ENCODE measurements around the gene SORBS1.

SORBS1 gene

DNA sequence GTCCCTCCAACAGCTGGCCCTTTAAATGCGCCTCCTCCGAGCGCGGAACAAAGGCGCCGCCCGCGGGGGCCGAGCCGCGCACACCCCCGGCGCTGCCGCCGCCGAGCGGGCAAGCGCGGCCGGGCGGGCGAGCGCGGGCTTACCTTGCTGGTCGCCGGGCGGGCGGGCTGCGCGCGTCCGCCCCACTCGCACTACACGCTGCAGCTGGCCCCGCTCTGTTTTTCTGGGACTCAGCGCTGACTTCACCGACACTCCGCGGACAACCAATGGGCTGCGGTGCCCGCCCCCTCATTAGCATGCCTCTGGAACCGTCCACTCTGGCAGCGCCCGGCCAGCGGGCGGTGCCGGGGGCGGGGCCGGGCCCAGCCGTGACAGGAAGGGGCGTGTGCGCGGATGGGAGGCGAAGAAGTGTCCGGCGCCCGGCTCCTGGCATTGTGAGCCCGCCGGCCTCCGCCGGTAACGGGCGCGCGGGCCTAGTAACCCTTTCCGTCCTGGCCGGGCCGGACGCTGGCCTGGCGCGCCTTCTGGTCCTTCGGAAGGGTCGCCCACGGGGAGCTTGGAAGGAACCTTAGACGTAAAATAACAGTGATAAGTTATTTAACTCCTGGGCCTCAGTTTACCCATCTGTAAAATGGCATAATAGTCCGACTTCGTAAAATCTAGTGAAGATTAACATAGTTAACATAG is at the start of gene SORBS1:
SORBS1 (minus strand) TSS at position 195 of the 687 bp plus-strand sequence. CDS start 120,236 bp downstream, outside the sequence.
- peak; percentile 81 to 85 for DNase-seq (ENCODE audit: extremely low read depth in 1 of 2, low read depth in 1 of 2)

DNA sequence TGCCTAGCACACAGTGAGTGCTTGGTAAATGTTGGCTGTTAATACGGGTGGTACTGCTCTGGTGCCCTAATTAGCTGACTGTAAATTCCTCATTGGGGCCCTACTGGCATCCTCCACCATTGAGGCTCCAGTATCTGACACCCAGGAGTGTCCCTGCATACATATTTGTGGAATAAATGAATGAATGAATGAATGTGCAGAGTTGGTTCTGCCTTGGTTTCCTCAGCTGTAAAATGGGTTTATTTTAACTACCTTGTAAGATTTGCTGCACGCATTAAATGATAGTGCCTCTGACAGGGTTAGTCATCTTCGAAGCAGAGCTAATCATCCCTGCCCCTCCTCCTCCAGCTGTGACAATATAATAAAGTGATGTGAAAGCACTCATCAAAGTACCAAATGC is 49.6 kb upstream of the SORBS1 start:
- DNase-seq (ENCODE audit: extremely low read depth in 1 of 2, low read depth in 1 of 2): no peak

- no peak for DNase-seq (ENCODE audit: extremely low read depth in 1 of 2, low read depth in 1 of 2)
Observed at GRCh38 chr10:95606922-95607321, 45.8 kb upstream of the SORBS1 start.

DNA sequence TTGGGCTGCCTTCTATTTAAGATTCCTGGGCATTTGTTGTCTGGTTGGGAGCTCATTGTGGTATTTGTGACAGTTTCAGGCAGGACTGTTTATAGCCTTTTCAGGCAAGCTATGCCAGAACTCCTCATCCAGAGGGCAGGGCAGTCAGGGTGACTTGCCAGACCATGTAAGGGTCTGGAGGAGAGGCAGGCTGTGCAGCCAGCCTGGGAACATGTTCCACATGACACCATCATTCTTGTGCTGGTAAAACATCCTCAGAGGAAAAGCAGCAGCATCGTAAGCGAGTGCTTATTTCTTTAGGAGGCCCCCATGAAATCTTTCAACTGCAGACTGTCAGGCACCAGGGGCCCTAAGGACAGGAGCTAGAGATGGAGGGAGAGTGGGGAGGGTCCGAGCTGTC is 44.0 kb upstream of the SORBS1 start:
- no peak for DNase-seq (ENCODE audit: extremely low read depth in 1 of 2, low read depth in 1 of 2)

DNA sequence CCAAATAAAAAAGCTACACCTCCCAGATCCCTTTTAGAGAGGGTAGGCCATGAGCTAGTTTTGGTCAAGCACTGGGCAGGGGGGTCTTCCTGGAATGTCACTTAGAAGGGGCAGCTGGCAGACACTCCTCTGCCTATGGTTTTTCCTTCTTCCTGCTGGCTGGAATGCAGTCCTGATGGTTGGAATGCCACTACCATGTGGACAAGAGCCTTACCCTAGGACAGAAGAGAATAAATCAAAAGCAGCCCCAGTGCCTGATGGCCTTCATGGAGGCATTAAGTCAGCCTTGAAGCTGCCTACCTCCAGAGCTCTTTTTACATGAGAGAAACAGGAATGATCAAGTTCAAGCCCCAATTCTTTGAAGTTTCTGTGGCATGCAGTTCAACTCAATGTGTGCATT is 43.5 kb upstream of the SORBS1 start:
- DNase-seq (ENCODE audit: extremely low read depth in 1 of 2, low read depth in 1 of 2): no peak

DNA sequence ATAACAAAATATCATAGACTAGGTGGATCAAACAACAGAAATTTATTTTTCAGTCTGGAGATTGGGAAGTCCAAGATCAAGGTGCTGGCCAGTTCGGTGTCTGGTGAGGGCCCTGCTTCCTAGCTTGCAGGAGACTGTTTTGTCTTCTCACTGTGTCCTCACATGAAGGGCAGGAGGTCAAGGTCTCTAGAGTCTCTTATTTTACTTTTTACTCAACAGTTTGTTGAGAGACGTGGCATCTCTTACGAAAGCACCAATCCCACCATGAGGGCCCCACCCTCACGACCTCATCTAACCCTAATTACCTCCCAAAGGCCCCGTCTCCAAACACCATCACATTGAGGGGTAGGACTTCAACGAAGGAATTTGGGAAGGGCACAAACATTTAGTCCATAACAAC is 41.2 kb upstream of the SORBS1 start:
- DNase-seq (ENCODE audit: extremely low read depth in 1 of 2, low read depth in 1 of 2): no peak

- peak; percentile 1 to 19 for DNase-seq (ENCODE audit: extremely low read depth in 1 of 2, low read depth in 1 of 2)
Observed at GRCh38 chr10:95601116-95601719, 40.0 kb upstream of the SORBS1 start.

DNA sequence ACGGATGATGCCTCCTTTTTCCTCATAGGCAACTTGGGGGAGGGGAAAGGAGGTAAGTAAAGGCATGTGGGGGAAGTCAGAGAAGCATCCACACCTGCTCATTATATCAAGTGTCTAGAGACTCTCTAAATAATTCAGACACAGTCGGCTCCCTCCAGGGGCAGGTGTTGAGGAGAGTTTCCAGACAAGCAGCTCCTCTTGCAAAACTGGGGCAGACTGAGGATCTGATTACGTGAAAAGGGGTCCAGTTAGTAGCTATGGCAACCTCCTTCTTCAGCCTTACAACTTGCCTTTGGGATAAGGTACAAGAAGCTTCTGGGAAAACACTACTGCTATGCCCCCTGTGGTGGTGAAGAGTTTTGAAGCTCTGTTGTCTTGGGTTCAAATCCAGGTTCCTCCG is 39.0 kb upstream of the SORBS1 start:
- DNase-seq (ENCODE audit: extremely low read depth in 1 of 2, low read depth in 1 of 2): no peak

- DNase-seq (ENCODE audit: extremely low read depth in 1 of 2, low read depth in 1 of 2): no peak
Observed at GRCh38 chr10:95597788-95598187, 36.6 kb upstream of the SORBS1 start.

- DNase-seq (ENCODE audit: extremely low read depth in 1 of 2, low read depth in 1 of 2): no peak
Observed at GRCh38 chr10:95588025-95588424, 26.9 kb upstream of the SORBS1 start.

DNA sequence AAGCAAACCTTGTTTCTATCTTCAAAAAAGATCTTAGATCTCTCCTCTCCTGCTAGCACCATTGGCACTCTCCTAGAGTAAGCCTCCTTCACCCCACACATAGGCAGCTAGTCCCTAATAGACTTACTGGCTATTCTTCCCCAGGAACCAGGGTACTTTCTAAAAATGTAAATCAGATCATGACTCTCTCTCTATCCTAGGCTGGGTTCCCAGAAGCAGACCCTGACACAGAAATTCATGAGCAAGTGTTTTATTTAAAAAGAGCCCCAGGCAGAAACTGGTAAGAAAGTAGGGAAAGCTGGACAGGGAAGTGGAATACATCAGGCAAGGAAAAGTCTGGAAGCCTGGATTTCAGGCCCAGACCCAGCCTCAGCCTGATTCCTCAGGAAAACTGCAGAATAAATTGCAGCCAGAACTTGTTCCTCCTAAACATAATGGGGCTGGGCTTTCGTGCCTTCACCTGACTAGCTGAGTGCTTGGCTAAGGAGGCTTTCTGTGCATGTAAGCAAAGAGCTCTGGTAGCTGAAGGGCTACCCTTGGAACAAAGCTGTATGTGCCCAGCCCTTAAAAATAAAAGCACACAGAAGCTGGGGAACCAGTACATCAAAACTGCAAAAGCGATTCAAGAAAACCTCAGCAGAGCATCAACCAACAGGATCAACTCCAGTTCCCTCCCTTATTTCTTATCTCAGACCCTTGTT is 18.8 kb upstream of the SORBS1 start:
- DNase-seq (ENCODE audit: extremely low read depth in 1 of 2, low read depth in 1 of 2): no peak

GRCh38 chr10:95579292-95579691 is 18.1 kb upstream of the SORBS1 start:
- no peak for DNase-seq (ENCODE audit: extremely low read depth in 1 of 2, low read depth in 1 of 2)

GRCh38 chr10:95578619-95579018 is 17.4 kb upstream of the SORBS1 start:
- DNase-seq (ENCODE audit: extremely low read depth in 1 of 2, low read depth in 1 of 2): no peak

GRCh38 chr10:95574649-95575365 is 13.6 kb upstream of the SORBS1 start:
- no peak for DNase-seq (ENCODE audit: extremely low read depth in 1 of 2, low read depth in 1 of 2)

GRCh38 chr10:95573964-95574604 is 12.9 kb upstream of the SORBS1 start:
- no peak for DNase-seq (ENCODE audit: extremely low read depth in 1 of 2, low read depth in 1 of 2)

DNA sequence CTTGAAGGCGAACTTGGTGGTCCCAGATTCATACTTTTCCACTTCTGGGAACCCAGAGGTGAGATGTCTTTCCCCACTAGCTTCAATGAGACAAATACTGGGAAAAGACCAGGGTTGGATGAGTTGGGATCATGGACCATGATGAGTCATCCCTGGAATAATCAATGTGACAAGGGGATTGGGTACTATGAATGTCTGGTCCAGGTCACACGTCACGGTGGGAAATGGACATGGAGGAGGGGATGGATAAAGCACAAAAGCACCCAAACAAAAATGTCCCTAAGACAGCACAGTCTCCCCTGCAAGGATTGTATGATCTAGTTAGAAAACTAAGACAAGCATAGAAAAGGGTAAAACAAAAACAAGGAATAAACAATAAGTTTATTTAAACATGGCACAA is 12.4 kb upstream of the SORBS1 start:
- DNase-seq (ENCODE audit: extremely low read depth in 1 of 2, low read depth in 1 of 2): no peak

DNA sequence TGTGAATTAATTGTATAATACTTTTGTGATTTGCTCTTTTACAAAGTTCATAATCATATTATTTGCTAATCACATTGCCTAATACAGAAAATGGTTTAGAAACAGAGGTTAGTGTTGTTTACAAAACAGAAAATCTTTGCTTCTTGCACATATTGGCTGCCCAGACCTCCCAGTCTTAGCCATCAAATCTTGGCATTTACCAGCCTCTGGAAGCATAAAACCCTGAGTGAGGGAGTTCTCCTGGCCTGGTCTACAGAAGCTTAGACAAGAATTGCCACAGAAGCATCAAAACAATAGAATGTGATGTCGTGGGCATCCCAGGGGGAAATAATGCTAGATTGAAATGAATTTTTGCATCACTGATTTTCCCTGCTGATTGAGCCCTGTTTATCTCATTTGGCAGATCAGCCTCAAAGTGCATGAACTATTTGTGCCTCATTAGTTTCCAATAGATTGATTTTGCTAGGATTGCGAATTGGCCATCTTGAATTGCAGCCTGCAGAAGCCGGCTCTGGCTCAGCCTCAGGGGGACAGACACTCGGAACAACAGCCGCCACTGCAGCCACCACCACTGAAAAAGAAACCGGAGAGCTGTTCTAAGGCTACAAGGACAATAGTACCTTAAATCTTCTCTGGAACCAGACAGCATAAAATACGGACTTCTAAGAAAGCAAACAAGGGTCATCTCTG is 11.1 kb upstream of the SORBS1 start:
- DNase-seq (ENCODE audit: extremely low read depth in 1 of 2, low read depth in 1 of 2): no peak

DNA sequence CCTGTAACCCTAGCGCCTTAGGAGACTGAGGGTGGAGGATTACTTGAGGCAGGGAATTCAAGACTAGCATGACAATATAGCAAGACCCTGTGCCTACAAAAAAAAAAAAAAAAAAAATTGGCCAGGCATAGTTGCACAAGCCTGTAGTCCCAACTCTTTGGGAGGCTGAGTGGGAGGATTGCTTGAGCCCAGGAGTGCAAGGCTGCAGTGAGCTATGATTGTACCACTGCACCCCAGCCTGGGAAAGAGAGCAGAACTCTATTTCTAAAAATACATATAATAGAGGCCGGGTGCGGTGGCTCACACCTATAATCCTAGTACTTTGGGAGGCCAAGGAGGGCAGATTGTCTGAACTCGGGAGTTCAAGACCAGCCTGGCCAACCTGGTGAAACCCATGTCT is 10.2 kb upstream of the SORBS1 start:
- DNase-seq (ENCODE audit: extremely low read depth in 1 of 2, low read depth in 1 of 2): no peak

GRCh38 chr10:95569368-95569767 is 8.2 kb upstream of the SORBS1 start:
- no peak for DNase-seq (ENCODE audit: extremely low read depth in 1 of 2, low read depth in 1 of 2)

GRCh38 chr10:95567903-95568630 is 6.9 kb upstream of the SORBS1 start:
- DNase-seq (ENCODE audit: extremely low read depth in 1 of 2, low read depth in 1 of 2): no peak
